Measurements from ENCODE around the gene SPDYE1.
"Not testable (repeated sequence)": the region's sequence is repeated elsewhere in the genome, so short reads cannot be mapped to it uniquely, and the experiment has no call there.

SPDYE1 gene

GRCh38 chr7:44022069-44022468 lies 24.4 kb downstream of the SPDYE1 start:
- not testable (repeated sequence) for H3K27ac ChIP-seq; DNase-seq (ENCODE audit: low spot score); H3K4me3 ChIP-seq

GRCh38 chr7:44022796-44023467 lies 25.2 kb downstream of the SPDYE1 start:
- not testable (repeated sequence) for DNase-seq (ENCODE audit: low spot score); H3K4me3 ChIP-seq; H3K27ac ChIP-seq

GRCh38 chr7:44029433-44029832 lies 31.7 kb downstream of the SPDYE1 start:
- DNase-seq (ENCODE audit: low spot score); H3K27ac ChIP-seq; H3K4me3 ChIP-seq: not testable (repeated sequence)

GRCh38 chr7:44030029-44030428 lies 32.3 kb downstream of the SPDYE1 start:
- H3K4me3 ChIP-seq; H3K27ac ChIP-seq; DNase-seq (ENCODE audit: low spot score): not testable (repeated sequence)

- not testable (repeated sequence) for H3K4me3 ChIP-seq; DNase-seq (ENCODE audit: low spot score); H3K27ac ChIP-seq
These were observed 33.6 kb downstream of the SPDYE1 start for GRCh38 chr7:44031319-44031718.

- not testable (repeated sequence) for H3K4me3 ChIP-seq; DNase-seq (ENCODE audit: low spot score); H3K27ac ChIP-seq
These were observed 34.3 kb downstream of the SPDYE1 start for GRCh38 chr7:44032031-44032430.

- not testable (repeated sequence) for H3K4me3 ChIP-seq, H3K27ac ChIP-seq
- peak; percentile 62 for DNase-seq (ENCODE audit: low spot score)
These were observed 36.5 kb downstream of the SPDYE1 start for GRCh38 chr7:44033971-44034844.

- not testable (repeated sequence) for H3K27ac ChIP-seq; DNase-seq (ENCODE audit: low spot score); H3K4me3 ChIP-seq
These were observed 38.7 kb downstream of the SPDYE1 start for GRCh38 chr7:44036364-44036763.

- DNase-seq (ENCODE audit: low spot score); H3K4me3 ChIP-seq; H3K27ac ChIP-seq: not testable (repeated sequence)
These were observed 40.3 kb downstream of the SPDYE1 start for GRCh38 chr7:44037951-44038350.

- DNase-seq (ENCODE audit: low spot score); H3K4me3 ChIP-seq; H3K27ac ChIP-seq: not testable (repeated sequence)
These were observed 40.9 kb downstream of the SPDYE1 start for GRCh38 chr7:44038553-44038952.

GRCh38 chr7:44038961-44039558 lies 41.4 kb downstream of the SPDYE1 start:
- Histone ChIP-seq H3K27ac (peak overlapping the region; percentile 52 to 94), H3K4me3 (peak overlapping the region; percentile 74)
- peak; percentile 91 for DNase-seq (ENCODE audit: low spot score)

GRCh38 chr7:44039800-44040492 lies 42.2 kb downstream of the SPDYE1 start:
- Histone ChIP-seq H3K27ac (peak overlapping the region in 1 of 2 donors; percentile 65), H3K4me3 (peak overlapping the region; percentile 70)
- not testable (repeated sequence) for DNase-seq (ENCODE audit: low spot score)

GRCh38 chr7:44040493-44040891 lies 42.8 kb downstream of the SPDYE1 start:
- H3K27ac ChIP-seq: peak overlapping the region in 1 of 2 donors; percentile 60
- DNase-seq (ENCODE audit: low spot score): not testable (repeated sequence)
- H3K4me3 ChIP-seq: peak overlapping the region; percentile 70

GRCh38 chr7:44042221-44042620 lies 44.5 kb downstream of the SPDYE1 start:
- Histone ChIP-seq H3K4me3 (no peak overlapping the region), H3K27ac (no peak overlapping the region)
- TF ChIP-seq CTCF (IDR thresholded peaks at IDR 0.05): no peak
- DNase-seq (ENCODE audit: low spot score): no peak

Data from coronary artery (tissue), 2 donors.